H9 (cell line): ENCODE data around the gene S100B. TPM values are rescaled to one million over a fixed set of nuclear protein-coding genes. Genes with fewer than 3 reads are reported as not detected.

ENCODE experiments used
- DNase-seq: peaks from one replicate; pipeline ENCODE4 v3.0.0-alpha.2; 2017
- H2AFZ ChIP-seq: one replicate; pipeline ENCODE4 v1.6.1; 2013; ENCODE audit warnings: mild to moderate bottlenecking, low read length, control low read depth, moderate library complexity
- H2AK5ac ChIP-seq: 2 replicates; pipeline ENCODE4 v1.6.1; 2013; ENCODE audit warnings: low read length, control low read depth, mixed read lengths; ENCODE audit not compliant: insufficient read length
- H2BK120ac ChIP-seq: one replicate; pipeline ENCODE4 v1.6.1; 2013; ENCODE audit warnings: low read depth, mild to moderate bottlenecking, low read length, control low read depth, inconsistent platforms; ENCODE audit not compliant: poor library complexity, severe bottlenecking
- H2BK12ac ChIP-seq: 2 replicates; pipeline ENCODE4 v1.6.1; 2013; ENCODE audit warnings: low read length, control low read depth, mixed read lengths, low read depth; ENCODE audit not compliant: insufficient read length
- H2BK15ac ChIP-seq: 2 replicates; pipeline ENCODE4 v1.6.1; 2013; ENCODE audit warnings: low read depth, low read length, control low read depth
- H2BK20ac ChIP-seq: one replicate; pipeline ENCODE4 v1.6.1; 2013; ENCODE audit warnings: low read depth, mild to moderate bottlenecking, low read length, control low read depth, inconsistent platforms; ENCODE audit not compliant: poor library complexity, severe bottlenecking
- H2BK5ac ChIP-seq: 2 replicates; pipeline ENCODE4 v1.6.1; 2013; ENCODE audit warnings: low read length, control low read depth, mixed read lengths; ENCODE audit not compliant: insufficient read length
- H3K14ac ChIP-seq: 2 replicates; pipeline ENCODE4 v1.6.1; 2013; ENCODE audit warnings: low read length, control low read depth; ENCODE audit not compliant: insufficient read depth
- H3K18ac ChIP-seq: 2 replicates; pipeline ENCODE4 v1.6.1; 2013; ENCODE audit warnings: low read depth, mild to moderate bottlenecking, mixed read lengths, low read length, control low read depth; ENCODE audit not compliant: insufficient read length
- H3K23ac ChIP-seq: 2 replicates; pipeline ENCODE4 v1.6.1; 2013; ENCODE audit warnings: low read length, control low read depth, mixed read lengths, low read depth; ENCODE audit not compliant: insufficient read length
- H3K23me2 ChIP-seq: 2 replicates; pipeline ENCODE4 v1.6.1; 2013; ENCODE audit warnings: low read depth, mild to moderate bottlenecking, mixed read lengths, low read length, control low read depth; ENCODE audit not compliant: insufficient read length, poor library complexity, severe bottlenecking
- H3K27ac ChIP-seq: 2 replicates; pipeline ENCODE4 v1.5.1; 2013; ENCODE audit warnings: low read length, control low read depth, mixed read lengths, low read depth; ENCODE audit not compliant: insufficient read length
- H3K27me3 ChIP-seq: 2 replicates; pipeline ENCODE4 v1.6.1; 2013; ENCODE audit warnings: low read length, control low read depth, inconsistent platforms; ENCODE audit not compliant: insufficient read depth
- H3K4ac ChIP-seq: 2 replicates; pipeline ENCODE4 v1.6.1; 2013; ENCODE audit warnings: low read depth, mild to moderate bottlenecking, control low read depth, inconsistent platforms, low read length, moderate library complexity
- H3K4me1 ChIP-seq: 2 replicates; pipeline ENCODE4 v1.6.1; 2013; ENCODE audit warnings: low read length, control low read depth, inconsistent platforms; ENCODE audit not compliant: insufficient read depth
- H3K4me2 ChIP-seq: 2 replicates; pipeline ENCODE4 v1.6.1; 2013; ENCODE audit warnings: low read length, control low read depth, mixed read lengths; ENCODE audit not compliant: insufficient read length, insufficient read depth
- H3K56ac ChIP-seq: 2 replicates; pipeline ENCODE4 v1.6.1; 2013; ENCODE audit warnings: low read depth, mild to moderate bottlenecking, mixed read lengths, low read length, control low read depth; ENCODE audit not compliant: insufficient read length
- H3K79me1 ChIP-seq: 2 replicates; pipeline ENCODE4 v1.6.1; 2013; ENCODE audit warnings: low read depth, mild to moderate bottlenecking, moderate library complexity, low read length, control low read depth, inconsistent platforms; ENCODE audit not compliant: insufficient read depth, poor library complexity, severe bottlenecking
- H3K79me2 ChIP-seq: 2 replicates; pipeline ENCODE4 v1.6.1; 2013; ENCODE audit warnings: low read length, control low read depth, inconsistent platforms; ENCODE audit not compliant: insufficient read depth
- H3K9ac ChIP-seq: 2 replicates; pipeline ENCODE4 v1.6.1; 2013; ENCODE audit warnings: low read length, control low read depth, mixed read lengths; ENCODE audit not compliant: insufficient read length; ENCODE audit errors: extremely low read depth
- H3K9me3 ChIP-seq: one replicate; pipeline ENCODE4 v1.6.1; 2013; ENCODE audit warnings: low read depth, low read length, inconsistent platforms; ENCODE audit not compliant: control insufficient read depth
- H3T11ph ChIP-seq: one replicate; pipeline ENCODE4 v1.6.1; 2013; ENCODE audit warnings: mild to moderate bottlenecking, low read length, control low read depth, inconsistent platforms
- H4K20me1 ChIP-seq: one replicate; pipeline ENCODE4 v1.6.1; 2013; ENCODE audit not compliant: control insufficient read depth, insufficient read length, insufficient read depth
- H4K5ac ChIP-seq: 2 replicates; pipeline ENCODE4 v1.6.1; 2013; ENCODE audit warnings: low read depth, mild to moderate bottlenecking, mixed read lengths, low read length, control low read depth; ENCODE audit not compliant: insufficient read length
- H4K8ac ChIP-seq: replicated peaks from 2 replicates; pipeline ENCODE4 v1.6.1; 2013; ENCODE audit warnings: low read length, control low read depth, mixed read lengths, low read depth; ENCODE audit not compliant: insufficient read length
- H4K91ac ChIP-seq: 2 replicates; pipeline ENCODE4 v1.6.1; 2013; ENCODE audit warnings: low read depth, mild to moderate bottlenecking, moderate library complexity, mixed read lengths, low read length, control low read depth; ENCODE audit not compliant: insufficient read length
- H3K27ac Mint-ChIP-seq, 3 experiments: 2 replicates in 2 of 3; 3 replicates in 1 of 3; pipeline ENCODE4 v1.8.0; 2020 to 2021; ENCODE audit warnings: mixed read lengths in 3 of 3, mild to moderate bottlenecking in 1 of 3, moderate library complexity in 1 of 3
- H3K27me3 Mint-ChIP-seq: 2 replicates; pipeline ENCODE4 v1.8.0; 2021; ENCODE audit warnings: low read depth, mild to moderate bottlenecking, moderate library complexity, mixed read lengths
- H3K36me3 Mint-ChIP-seq, 3 experiments: 2 replicates in 2 of 3; 3 replicates in 1 of 3; pipeline ENCODE4 v1.8.0; 2020 to 2021; ENCODE audit warnings: low read depth in 3 of 3, mixed read lengths in 3 of 3; ENCODE audit not compliant: insufficient read depth in 1 of 3
- H3K4me1 Mint-ChIP-seq, 2 experiments: 2 replicates each; pipeline ENCODE4 v1.8.0; 2020; ENCODE audit warnings: mixed read lengths in 2 of 2
- H3K4me3 Mint-ChIP-seq, 2 experiments: 2 replicates in 1 of 2; 3 replicates in 1 of 2; pipeline ENCODE4 v1.8.0; 2020 to 2021; ENCODE audit warnings: mild to moderate bottlenecking in 2 of 2, mixed read lengths in 2 of 2, moderate library complexity in 1 of 2
- H3K9me3 Mint-ChIP-seq, 2 experiments: 2 replicates in 1 of 2; 3 replicates in 1 of 2; pipeline ENCODE4 v1.8.0; 2020; ENCODE audit warnings: mild to moderate bottlenecking in 2 of 2, mixed read lengths in 2 of 2, moderate library complexity in 1 of 2
- CTCF ChIP-seq: fragments of 200-600 bp; sonication (generic); conservative IDR thresholded peaks from 3 replicates; pipeline ENCODE4 v1.8.0; 2021; ENCODE audit warnings: antibody characterized with exemption, mild to moderate bottlenecking
- WGBS: extraction: QIAGEN DNeasy Blood & Tissue Kit; methylation state at CpG from one replicate; pipeline ENCODE4 v1.1.7; 2013; ENCODE audit warnings: missing lambda C conversion rate, low lambda C conversion rate, mixed read lengths; ENCODE audit not compliant: insufficient read length; ENCODE audit errors: extremely low coverage; 5-methylcytosine and 5-hydroxymethylcytosine counted together
- total RNA-seq: library from RNA; stranded (reverse); gene quantifications from 2 replicates; pipeline ENCODE4 v1.2.1, GENCODE V29; 2021

Gene S100B
- total RNA-seq, 1 experiment from 2014 or later = 0.26 TPM

- Histone ChIP-seq H3K27ac (no peak overlapping the region), H4K8ac (no peak overlapping the region), H3K56ac (no peak overlapping the region), H3T11ph (no peak overlapping the region), H4K5ac (no peak overlapping the region), H3K79me1 (no peaks in the 10 kb centered on the region), H3K9me3 (no peaks in the 10 kb centered on the region), H2AFZ (no peak overlapping the region), H3K23ac (no peak overlapping the region), H3K79me2 (no peaks in the 10 kb centered on the region), H3K4me2 (no peak overlapping the region), H3K9ac (no peak overlapping the region), H3K14ac (no peak overlapping the region), H3K27me3 (no peaks in the 10 kb centered on the region), H2BK12ac (no peak overlapping the region), H2BK20ac (no peak overlapping the region), H2BK120ac (no peak overlapping the region), H3K4ac (no peak overlapping the region), H2AK5ac (no peak overlapping the region), H3K23me2 (no peaks in the 10 kb centered on the region), H2BK15ac (no peak overlapping the region), H2BK5ac (no peak overlapping the region), H4K91ac (no peak overlapping the region), H4K20me1 (no peaks in the 10 kb centered on the region), H3K4me1 (no peaks in the 10 kb centered on the region), H3K18ac (no peak overlapping the region)
- TF ChIP-seq CTCF = no peak
- DNase-seq = no peak
- Mint-ChIP-seq H3K4me1 (peaks cover 7 to 8% of the 10 kb centered on the region in 2 experiments), H3K27ac (no peak overlapping the region), H3K36me3 (no peaks in the 10 kb centered on the region; a peak in 1 of 7 replicates), H3K4me3 (no peak overlapping the region), H3K27me3 (peaks cover 11% of the 10 kb centered on the region), H3K9me3 (peaks cover 0 to 9% of the 10 kb centered on the region in 2 experiments; a peak in 3 of 5 replicates)
- no CpG with 5 or more reads among the region's 2 CpGs for WGBS
Measured at GRCh38 chr21:46616050-46616449, 11.2 kb upstream of the S100B start.
